ENCODE measurements around the gene SEL1L2.
"Not testable (repeated sequence)": the region's sequence is repeated elsewhere in the genome, so short reads cannot be mapped to it uniquely, and the experiment has no call there.

SEL1L2 gene

GRCh38 chr20:13990465-13990864 is at the start of gene SEL1L2:
TSS of gene SEL1L2 (minus strand) at chr20:13990614. CDS start at chr20:13990534, 80 bp downstream.
- DNase-seq = no peak

GRCh38 chr20:14036567-14036966 is 46.2 kb upstream of the SEL1L2 start:
- no peak for DNase-seq

GRCh38 chr20:14033310-14033709 is 42.9 kb upstream of the SEL1L2 start:
- DNase-seq = no peak

GRCh38 chr20:14030991-14031390 is 40.6 kb upstream of the SEL1L2 start:
- no peak for DNase-seq

- DNase-seq = peak; percentile 55
Observed at GRCh38 chr20:14012671-14013070, 22.3 kb upstream of the SEL1L2 start.

GRCh38 chr20:14009208-14009607 is 18.8 kb upstream of the SEL1L2 start:
- DNase-seq = no peak

- no peak for DNase-seq
Observed at GRCh38 chr20:14005996-14006395, 15.6 kb upstream of the SEL1L2 start.

- DNase-seq = no peak
Observed at GRCh38 chr20:14000917-14001316, 10.5 kb upstream of the SEL1L2 start.

- DNase-seq = no peak
Observed at GRCh38 chr20:13996265-13996664, 5.9 kb upstream of the SEL1L2 start.

GRCh38 chr20:13995841-13996240 is 5.4 kb upstream of the SEL1L2 start:
- DNase-seq = no peak

- DNase-seq = peak; percentile 83
Observed at GRCh38 chr20:13995086-13995665, 4.8 kb upstream of the SEL1L2 start, which contains the start of gene MACROD2. TSS of gene MACROD2 (plus strand) at chr20:13995516.

GRCh38 chr20:13991955-13992354 is 1.5 kb upstream of the SEL1L2 start:
- DNase-seq = not testable (repeated sequence)

GRCh38 chr20:13991311-13991710 is 897 bp upstream of the SEL1L2 start:
- DNase-seq = no peak

- no peak for DNase-seq
Observed at GRCh38 chr20:13984211-13984610, 6.2 kb downstream of the SEL1L2 start.

- no peak for DNase-seq
Observed at GRCh38 chr20:13960525-13960924, 29.9 kb downstream of the SEL1L2 start.

GRCh38 chr20:13960119-13960518 is 30.3 kb downstream of the SEL1L2 start:
- no peak for DNase-seq

- no peak for DNase-seq
Observed at GRCh38 chr20:13953227-13953626, 37.2 kb downstream of the SEL1L2 start.

GRCh38 chr20:13947719-13948118 is 42.7 kb downstream of the SEL1L2 start:
- no peak for DNase-seq

- no peak for DNase-seq
Observed at GRCh38 chr20:13941031-13941430, 49.4 kb downstream of the SEL1L2 start.

GRCh38 chr20:13936781-13937576 is 53.4 kb downstream of the SEL1L2 start:
- no peak for DNase-seq

GRCh38 chr20:13934992-13935894 is 55.2 kb downstream of the SEL1L2 start:
- DNase-seq = no peak

GRCh38 chr20:13930281-13930680 is 60.1 kb downstream of the SEL1L2 start:
- DNase-seq = no peak

GRCh38 chr20:13929836-13930235 is 60.6 kb downstream of the SEL1L2 start:
- no peak for DNase-seq
